Left ventricle myocardium inferior (tissue), 1 donor: ENCODE measurements around the gene CCDC184. TPM values are rescaled to one million over a fixed set of nuclear protein-coding genes. Genes with fewer than 3 reads are reported as not detected.
"Not testable (repeated sequence)": the region's sequence is repeated elsewhere in the genome, so short reads cannot be mapped to it uniquely, and the experiment has no call there.

ENCODE experiments used
- DNase-seq: peaks from one replicate; pipeline ENCODE4 v3.0.0-alpha.2; 2020
- H3K27ac ChIP-seq: fragments of 200-600 bp; replicated peaks from 2 replicates; pipeline ENCODE4 v1.8.0; 2021
- H3K27me3 ChIP-seq: fragments of 200-600 bp; 2 replicates; pipeline ENCODE4 v1.8.0; 2021; ENCODE audit warnings: low read depth
- H3K36me3 ChIP-seq: fragments of 200-600 bp; 2 replicates; pipeline ENCODE4 v1.8.0; 2021
- H3K4me1 ChIP-seq: fragments of 200-600 bp; 2 replicates; pipeline ENCODE4 v1.8.0; 2021
- H3K4me3 ChIP-seq: fragments of 200-600 bp; 2 replicates; pipeline ENCODE4 v1.8.0; 2021; ENCODE audit warnings: mild to moderate bottlenecking, moderate library complexity
- H3K9me3 ChIP-seq: fragments of 200-600 bp; replicated peaks from 2 replicates; pipeline ENCODE4 v1.8.0; 2021
- CTCF ChIP-seq: fragments of 200-600 bp; IDR thresholded peaks from 2 replicates; pipeline ENCODE4 v1.8.0; 2021; ENCODE audit warnings: antibody characterized with exemption, mild to moderate bottlenecking, borderline replicate concordance
- intact Hi-C: fragments of 100-400 bp; cut with micrococcal nuclease; formaldehyde crosslinking; loops from one replicate; pipeline ENCODE4 v1.11.0; 2022
- total RNA-seq: library from RNA; stranded (reverse); fragmentation: NEBNext Ultra II Directional; extraction: Animal tissue kit (Norgen Biotek cat#: 25700); gene quantifications from one replicate; pipeline ENCODE4 v1.2.1, GENCODE V29; 2021
- donor health status: DM: no; HTN: yes; CAD: no; lungs with severe emphysema.

The CCDC184 gene
- total RNA-seq, 1 donor from 2014 or later = 1.0 TPM

GRCh38 chr12:48151103-48151771, 32.2 kb upstream of the CCDC184 start:
- Histone ChIP-seq H3K4me1 (peaks cover 94% of the 10 kb centered on the region), H3K27ac (peak overlapping the region; percentile 68), H3K36me3 (peaks cover 77% of the 10 kb centered on the region), H3K9me3 (no peaks in the 10 kb centered on the region), H3K27me3 (no peaks in the 10 kb centered on the region), H3K4me3 (no peak overlapping the region)
- TF ChIP-seq CTCF = no peak
- intact Hi-C loops = no loop called here
- DNase-seq = no peak

GRCh38 chr12:48155786-48156185, 27.7 kb upstream of the CCDC184 start:
- peak overlapping the region; percentile 92 for H3K4me3 ChIP-seq
- DNase-seq, H3K27me3 ChIP-seq, intact Hi-C loops, H3K9me3 ChIP-seq, H3K27ac ChIP-seq: not testable (repeated sequence)
- H3K4me1 ChIP-seq = peaks cover 73% of the 10 kb centered on the region
- peaks cover 32% of the 10 kb centered on the region for H3K36me3 ChIP-seq

- H3K27ac ChIP-seq = peak overlapping the region; percentile 94
- no peaks in the 10 kb centered on the region for H3K27me3 ChIP-seq
Observed at GRCh38 chr12:48156652-48157017, 26.8 kb upstream of the CCDC184 start.

GRCh38 chr12:48157018-48157888, 26.2 kb upstream of the CCDC184 start, which contains the start of gene ASB8:
Gene ASB8, minus strand, starts transcription at chr12:48157515. Its CDS starts 4,019 bp downstream, at chr12:48153496.
- Histone ChIP-seq H3K27me3 (no peaks in the 10 kb centered on the region), H3K4me1 (peaks cover 61% of the 10 kb centered on the region), H3K36me3 (peaks cover 17% of the 10 kb centered on the region), H3K9me3 (no peaks in the 10 kb centered on the region), H3K27ac (peak within 1 kb of the TSS; percentile 94), H3K4me3 (peak within 1 kb of the TSS; percentile 92)
- intact Hi-C loops = no loop called here
- DNase-seq = peak; percentile 99
- TF ChIP-seq CTCF = peak; percentile 66

More at GRCh38 chr12:48156652-48157017, 26.8 kb upstream of the CCDC184 start:
- Histone ChIP-seq H3K4me3 (peak overlapping the region; percentile 92), H3K9me3 (no peaks in the 10 kb centered on the region), H3K4me1 (peaks cover 67% of the 10 kb centered on the region), H3K36me3 (peaks cover 24% of the 10 kb centered on the region)
- no peak for DNase-seq
- TF ChIP-seq CTCF = no peak
- intact Hi-C loops = no loop called here

GRCh38 chr12:48157889-48158370, 25.5 kb upstream of the CCDC184 start:
- Histone ChIP-seq H3K27me3 (no peaks in the 10 kb centered on the region), H3K36me3 (peaks cover 11% of the 10 kb centered on the region), H3K4me3 (peak overlapping the region; percentile 92), H3K4me1 (peaks cover 54% of the 10 kb centered on the region), H3K9me3 (no peaks in the 10 kb centered on the region), H3K27ac (peak overlapping the region; percentile 94)
- no peak for DNase-seq
- intact Hi-C loops = no loop called here
- no peak for TF ChIP-seq CTCF

GRCh38 chr12:48160046-48160445, 23.4 kb upstream of the CCDC184 start:
- Histone ChIP-seq H3K4me1 (peaks cover 34% of the 10 kb centered on the region), H3K4me3 (no peak overlapping the region), H3K27ac (no peak overlapping the region), H3K9me3 (no peaks in the 10 kb centered on the region), H3K27me3 (no peaks in the 10 kb centered on the region), H3K36me3 (no peaks in the 10 kb centered on the region)
- TF ChIP-seq CTCF = no peak
- intact Hi-C loops = no loop called here
- DNase-seq = no peak
